Astrocyte of the cerebellum (primary cell): ENCODE data around the gene MEGF6.

Source experiments
- DNase-seq: peaks from one replicate; pipeline ENCODE4 v3.0.0-alpha.2; 2011; ENCODE audit warnings: low read depth
- H3K4me3 ChIP-seq: 2 replicates; pipeline ENCODE4 v1.5.1; 2011; ENCODE audit warnings: mild to moderate bottlenecking, low read depth, low read length, moderate library complexity
- CTCF ChIP-seq: IDR thresholded peaks from 2 replicates; pipeline ENCODE4 v1.5.1; 2012; ENCODE audit warnings: low read length, low read depth, moderate library complexity, mild to moderate bottlenecking; ENCODE audit errors: missing control alignments
- in situ Hi-C: cut with HindIII; loops from 2 replicates; pipeline ENCODE4 v1.10.0; 2017; ENCODE audit warnings: low sequenced_read_pairs

The MEGF6 gene

GRCh38 chr1:3611170-3612019 is at the start of gene MEGF6:
Gene MEGF6, minus strand, starts transcription at chr1:3611508. Its CDS starts 240 bp downstream, at chr1:3611268.
- DNase-seq, result no peak
- TF ChIP-seq CTCF, result no peak
- in situ Hi-C loops, result no loop called here
- H3K4me3 ChIP-seq, result peak within 1 kb of the TSS; percentile 33

GRCh38 chr1:3660704-3661103 is 49.4 kb upstream of the MEGF6 start:
- in situ Hi-C loops, result no loop called here
- TF ChIP-seq CTCF, result no peak

GRCh38 chr1:3659093-3659492 is 47.8 kb upstream of the MEGF6 start:
- DNase-seq, result no peak
- in situ Hi-C loops, result no loop called here
- H3K4me3 ChIP-seq, result no peak overlapping the region
- TF ChIP-seq CTCF, result no peak

More at GRCh38 chr1:3660704-3661103, 49.4 kb upstream of the MEGF6 start:
- no peak for DNase-seq
- no peak overlapping the region for H3K4me3 ChIP-seq

- TF ChIP-seq CTCF, result no peak
- no peak overlapping the region for H3K4me3 ChIP-seq
- no peak for DNase-seq
- in situ Hi-C loops, result no loop called here
These were observed 46.9 kb upstream of the MEGF6 start for GRCh38 chr1:3658231-3658615.

- in situ Hi-C loops, result no loop called here
- no peak for TF ChIP-seq CTCF
- DNase-seq, result no peak
- no peak overlapping the region for H3K4me3 ChIP-seq
These were observed 46.4 kb upstream of the MEGF6 start for GRCh38 chr1:3657578-3658230.

GRCh38 chr1:3657096-3657475 is 45.8 kb upstream of the MEGF6 start:
- TF ChIP-seq CTCF, result no peak
- in situ Hi-C loops, result no loop called here
- no peak overlapping the region for H3K4me3 ChIP-seq
- DNase-seq, result no peak
